LNCaP clone FGC (cell line): ENCODE measurements around the gene LRFN2.

Experiments used
- DNase-seq: peaks from one replicate; pipeline ENCODE4 v3.0.0-alpha.2; 2011; ENCODE audit warnings: low read depth
- H3K4me3 ChIP-seq: 2 replicates; pipeline ENCODE4 v1.5.1; 2011; ENCODE audit warnings: mild to moderate bottlenecking, low read depth, low read length, control low read depth
- CTCF ChIP-seq: IDR thresholded peaks from 2 replicates; pipeline ENCODE4 v1.5.1; 2012; ENCODE audit warnings: mild to moderate bottlenecking; ENCODE audit not compliant: control insufficient read depth, insufficient read depth; ENCODE audit errors: extremely low read depth

Gene LRFN2

GRCh38 chr6:40535819-40536380 is 51.3 kb downstream of the LRFN2 start:
- DNase-seq = no peak
- no peak for TF ChIP-seq CTCF
- H3K4me3 ChIP-seq = no peak overlapping the region

- no peak for TF ChIP-seq CTCF
- DNase-seq = no peak
- H3K4me3 ChIP-seq = no peak overlapping the region
Measured at GRCh38 chr6:40535110-40535818, 51.9 kb downstream of the LRFN2 start.

GRCh38 chr6:40532349-40533000 is 54.7 kb downstream of the LRFN2 start:
- DNase-seq = no peak
- H3K4me3 ChIP-seq = no peak overlapping the region
- no peak for TF ChIP-seq CTCF

- no peak for TF ChIP-seq CTCF
- no peak overlapping the region for H3K4me3 ChIP-seq
- no peak for DNase-seq
Measured at GRCh38 chr6:40529919-40530318, 57.2 kb downstream of the LRFN2 start.

- no peak overlapping the region for H3K4me3 ChIP-seq
- DNase-seq = no peak
- TF ChIP-seq CTCF = no peak
Measured at GRCh38 chr6:40529040-40529439, 58.1 kb downstream of the LRFN2 start.

- no peak for TF ChIP-seq CTCF
- DNase-seq = no peak
- no peak overlapping the region for H3K4me3 ChIP-seq
Measured at GRCh38 chr6:40528051-40528450, 59.1 kb downstream of the LRFN2 start.
